GM19468 (cell line): Measurements from ENCODE around the gene PLPPR2.
"Not testable (repeated sequence)": the region's sequence is repeated elsewhere in the genome, so short reads cannot be mapped to it uniquely, and the experiment has no call there.

Experiments used
- ATAC-seq: cut with Tn5 transposase; IDR thresholded peaks from one replicate; pipeline ENCODE4 v1.9.1; 2021; ENCODE audit warnings: mild to moderate bottlenecking, moderate library complexity, moderate number of reproducible peaks; ENCODE audit not compliant: unreplicated experiment; ENCODE audit errors: extremely low read depth

Gene PLPPR2

GRCh38 chr19:11367528-11367927, 12.3 kb downstream of the PLPPR2 start:
- no peak for ATAC-seq

DNA sequence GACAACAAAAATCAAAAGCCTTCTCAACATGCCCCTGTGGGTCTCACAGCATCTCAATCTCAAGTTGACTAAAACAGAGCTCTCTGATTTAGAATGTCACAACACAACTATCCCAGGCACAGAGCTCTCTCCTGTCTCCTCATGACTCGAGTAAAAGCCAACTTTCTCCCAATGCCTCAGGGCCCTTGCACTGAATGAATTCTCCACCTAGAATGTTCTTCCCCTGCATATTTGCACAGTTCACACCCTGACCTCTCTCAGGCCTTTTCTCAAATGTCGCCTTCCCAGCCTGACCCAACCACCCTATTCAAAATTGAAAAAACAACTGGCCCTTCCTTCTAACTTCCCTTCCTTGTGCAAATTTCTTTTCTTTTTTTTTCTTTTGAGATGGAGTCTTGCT, 15.5 kb downstream of the PLPPR2 start:
- ATAC-seq: no peak

GRCh38 chr19:11373166-11373884, 18.1 kb downstream of the PLPPR2 start:
- ATAC-seq: no peak

DNA sequence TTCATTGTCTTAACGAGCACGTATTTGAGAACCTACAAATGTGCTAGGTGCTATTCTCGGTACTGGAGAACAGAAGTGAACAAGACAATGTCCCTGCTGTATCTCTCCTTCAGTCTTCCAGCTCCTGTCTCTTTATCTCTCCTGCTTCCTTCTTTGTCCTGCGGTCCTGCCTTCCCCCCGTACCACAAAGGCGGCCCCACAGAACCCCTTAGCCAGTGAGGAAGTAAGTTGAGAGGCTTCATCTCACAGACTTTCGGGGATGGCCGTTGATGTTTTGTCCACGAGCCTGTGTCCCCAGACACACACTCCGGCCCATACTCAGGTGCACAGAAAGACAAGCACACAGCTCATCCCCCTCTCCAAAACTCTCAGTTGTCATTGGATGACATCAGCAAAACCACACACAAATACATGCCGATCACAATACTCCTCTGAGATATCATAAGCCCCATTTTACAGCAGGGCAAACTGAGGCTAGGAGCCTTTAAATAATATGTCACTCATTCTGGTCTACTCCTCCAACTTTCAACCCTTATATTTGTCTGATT, 18.7 kb downstream of the PLPPR2 start:
- ATAC-seq: no peak

DNA sequence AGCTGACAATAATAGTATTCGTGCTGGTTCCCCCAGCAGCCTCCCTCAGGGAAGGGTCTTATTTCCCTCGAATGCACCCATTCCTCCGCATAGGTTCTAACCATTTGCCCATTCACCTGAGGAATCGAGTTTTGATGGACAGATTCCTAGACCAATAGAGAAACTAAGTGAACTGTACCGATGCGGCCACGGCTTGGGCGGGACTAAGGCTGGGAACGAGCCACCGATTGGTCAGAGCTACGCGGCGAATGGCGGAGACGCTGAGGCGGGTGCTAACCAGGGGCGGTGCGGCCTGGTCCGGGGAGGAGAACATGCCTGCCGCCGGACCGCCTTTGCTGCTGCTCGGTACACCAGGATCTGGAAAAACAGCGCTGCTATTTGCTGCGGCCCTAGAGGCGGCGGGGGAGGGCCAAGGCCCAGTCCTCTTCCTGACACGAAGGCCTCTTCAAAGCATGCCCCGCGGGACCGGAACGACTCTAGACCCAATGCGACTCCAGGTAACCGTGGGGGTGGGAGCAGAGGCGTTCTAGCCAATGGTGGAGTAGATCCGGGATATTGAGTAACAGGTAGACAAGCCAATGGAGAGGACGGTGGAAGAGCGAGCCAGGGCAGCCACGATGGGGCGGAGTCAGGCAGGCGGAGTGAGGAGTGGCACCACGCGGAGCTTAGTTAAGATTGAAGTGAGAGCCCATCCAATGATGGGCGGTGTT, 19.4 kb downstream of the PLPPR2 start, which contains the start of gene SWSAP1:
TSS of gene SWSAP1 (plus strand) at position 234 of the 710 bp plus-strand sequence. CDS start at position 249, 15 bp downstream.
- peak; percentile 78 for ATAC-seq

GRCh38 chr19:11375143-11375948, 20.1 kb downstream of the PLPPR2 start:
- ATAC-seq: no peak

DNA sequence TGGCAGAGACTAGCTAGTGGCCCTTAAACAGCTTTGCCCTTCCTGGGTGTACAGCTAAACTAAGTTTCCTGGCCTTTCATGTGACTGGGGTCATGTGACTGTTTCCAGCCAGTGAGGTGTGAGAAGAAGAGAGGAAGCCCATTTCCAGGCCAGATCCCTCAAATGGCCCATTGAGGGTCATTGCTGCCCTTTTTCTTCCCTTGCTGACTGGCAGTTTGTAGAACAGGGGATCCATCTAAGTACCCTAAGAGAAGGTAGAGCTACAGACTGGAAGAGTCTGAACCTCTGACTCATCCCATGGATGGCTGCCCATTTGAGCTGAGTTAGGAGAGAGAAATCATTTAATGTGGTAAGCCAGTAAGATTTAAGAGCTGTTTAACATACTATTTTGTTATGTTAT, 22.0 kb downstream of the PLPPR2 start:
- no peak for ATAC-seq

GRCh38 chr19:11377756-11378155, 22.5 kb downstream of the PLPPR2 start:
- ATAC-seq: no peak

GRCh38 chr19:11378319-11379189, 23.3 kb downstream of the PLPPR2 start:
- ATAC-seq: no peak

DNA sequence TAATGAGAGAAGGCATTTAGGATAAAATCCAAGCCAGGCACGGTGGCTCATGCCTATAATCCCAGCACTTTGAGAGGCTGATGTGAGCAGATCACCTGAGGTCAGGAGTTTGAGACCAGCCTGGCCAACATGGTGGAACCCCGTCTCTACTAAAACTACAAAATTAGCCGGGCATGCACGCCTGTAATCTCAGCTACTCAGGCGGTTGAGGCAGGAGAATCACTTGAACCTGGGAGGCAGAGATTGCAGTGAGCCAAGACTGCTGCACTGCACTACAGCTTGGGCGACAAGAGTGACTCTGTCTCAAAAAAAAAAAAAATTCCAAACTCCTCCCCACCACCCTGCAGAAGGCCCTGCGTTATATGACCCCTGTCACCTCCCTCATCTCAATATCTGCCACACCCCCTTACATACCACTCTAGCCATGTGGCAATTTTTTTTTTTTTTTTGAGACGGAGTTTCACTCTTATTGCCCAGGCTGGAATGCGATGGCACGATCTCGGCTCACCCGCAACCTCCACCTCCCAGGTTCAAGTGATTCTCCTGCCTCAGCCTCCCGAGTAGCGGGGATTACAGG, 24.1 kb downstream of the PLPPR2 start:
- ATAC-seq: not testable (repeated sequence)

GRCh38 chr19:11379857-11380350, 24.7 kb downstream of the PLPPR2 start:
- no peak for ATAC-seq

GRCh38 chr19:11380653-11381537, 25.7 kb downstream of the PLPPR2 start:
- ATAC-seq: peak; percentile 65

DNA sequence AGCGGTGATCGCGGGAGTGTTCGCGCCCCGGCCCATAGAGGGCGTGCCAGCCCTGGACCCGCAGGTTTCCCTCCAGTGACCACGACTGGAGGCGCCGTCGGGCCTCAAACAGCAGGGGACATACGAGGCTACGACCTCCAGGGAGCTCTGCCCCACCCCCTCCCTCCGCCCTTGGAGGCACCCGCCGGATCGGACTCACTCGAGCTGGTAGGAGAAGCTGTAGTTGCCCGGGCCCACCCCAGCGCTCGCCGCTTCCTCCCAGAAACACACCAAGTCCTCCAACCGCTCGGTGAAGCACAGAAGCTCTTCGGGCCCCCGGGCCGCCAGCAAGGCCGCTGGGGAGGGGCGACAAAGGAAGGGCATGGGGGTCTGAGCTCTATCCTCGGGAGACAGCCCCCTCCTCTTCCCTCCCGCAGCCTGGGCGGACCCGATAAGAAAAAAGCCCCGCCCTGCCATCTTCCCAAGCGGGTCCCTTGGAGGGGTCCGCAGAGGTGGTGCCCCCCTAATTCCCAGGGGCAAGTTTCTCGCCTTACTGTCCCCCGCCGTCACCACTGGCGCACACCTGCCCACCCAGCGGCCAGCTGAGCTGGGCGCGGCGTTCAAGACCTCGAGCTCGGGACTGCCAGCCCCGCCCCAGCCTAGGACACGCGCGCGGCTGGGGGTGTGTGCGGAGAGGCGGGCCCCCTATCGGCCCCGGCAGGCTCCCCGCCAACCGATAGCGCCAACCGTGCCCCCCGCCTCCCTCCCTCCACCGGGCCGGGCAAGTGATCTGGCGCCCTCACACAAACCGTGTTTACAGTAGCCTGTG, 27.9 kb downstream of the PLPPR2 start:
- ATAC-seq: no peak

DNA sequence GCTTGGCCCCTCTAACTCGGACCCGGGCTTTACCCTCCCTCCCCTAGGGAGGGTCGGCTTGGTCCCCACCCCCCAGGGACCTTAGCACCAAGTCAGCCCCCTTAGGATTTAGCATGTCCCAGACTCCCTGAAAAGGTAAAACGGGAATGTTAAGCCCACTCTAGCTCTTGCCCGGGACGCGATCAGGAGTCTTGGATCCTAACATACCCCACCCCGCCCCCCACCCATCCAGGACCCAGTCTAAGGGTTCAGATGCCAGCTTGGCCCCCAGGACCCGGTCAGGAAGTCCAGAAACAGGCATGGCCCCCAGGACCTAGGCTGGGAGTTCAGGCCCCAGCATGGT, 28.4 kb downstream of the PLPPR2 start:
- no peak for ATAC-seq

DNA sequence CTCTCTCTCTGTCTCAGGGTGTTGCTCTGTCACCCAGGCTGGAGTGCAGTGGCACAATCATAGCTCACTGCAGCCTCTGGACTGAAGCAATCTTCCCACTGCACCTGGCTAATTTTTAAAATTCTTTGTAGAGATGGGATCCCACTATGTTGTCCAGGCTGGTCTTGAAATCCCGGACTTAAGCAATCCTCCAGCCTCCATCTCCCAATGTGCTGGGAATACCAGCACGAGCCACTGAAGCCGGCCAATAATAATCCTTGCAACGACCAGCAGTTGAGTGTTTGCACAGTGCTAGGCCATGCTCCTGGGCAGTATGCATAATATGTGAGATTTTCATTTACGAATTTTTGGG, 29.5 kb downstream of the PLPPR2 start:
- ATAC-seq: no peak

- no peak for ATAC-seq
Observed at GRCh38 chr19:11387162-11388034, 32.2 kb downstream of the PLPPR2 start.

DNA sequence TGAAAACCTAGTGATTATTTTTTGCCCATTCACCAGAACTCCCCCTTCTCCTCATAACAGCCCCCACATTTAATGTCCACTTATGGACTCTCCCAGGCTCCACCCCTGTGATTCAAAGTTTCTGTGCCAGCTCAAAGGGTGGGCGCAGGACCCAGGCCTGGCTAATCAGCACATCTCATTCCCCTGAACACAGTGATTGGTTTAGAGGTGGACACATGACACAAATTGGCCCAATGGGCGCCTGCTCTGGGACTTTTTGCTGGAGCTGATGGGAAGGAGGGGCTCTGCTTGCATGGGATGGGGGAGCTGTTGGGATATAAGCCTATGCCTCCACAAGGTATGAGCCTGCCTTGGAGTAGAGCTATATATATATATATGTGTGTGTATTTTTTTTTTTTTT, 35.1 kb downstream of the PLPPR2 start:
- ATAC-seq: no peak
